CD4-positive, alpha-beta T cell treated with Interferon gamma for 1 hour (primary cell): ENCODE measurements around the gene ZSWIM8.

Experiments
- DNase-seq: peaks from one replicate; pipeline ENCODE4 v3.0.0-alpha.2; 2020

ZSWIM8 gene

DNA sequence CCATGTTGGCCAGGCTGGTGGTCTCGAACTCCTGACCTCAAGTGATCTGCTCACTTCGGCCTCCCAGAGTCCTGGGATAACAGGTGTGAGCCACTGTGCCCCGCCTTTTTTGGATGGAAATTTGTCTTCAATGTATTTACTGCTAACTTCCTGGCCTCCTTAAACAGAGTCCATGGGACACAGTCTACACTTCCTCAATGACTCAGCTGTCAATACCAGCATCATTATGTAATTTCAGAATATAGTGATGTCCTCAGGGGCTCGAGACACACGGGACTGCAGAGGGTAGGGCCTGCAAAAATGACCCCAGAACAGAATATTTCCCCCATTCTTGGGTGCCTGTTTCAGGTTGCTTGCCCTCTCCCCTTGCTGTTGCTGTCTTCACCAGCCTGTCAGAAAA lies 57.9 kb downstream of the ZSWIM8 start:
- no peak for DNase-seq

GRCh38 chr10:73847031-73847430 lies 61.6 kb downstream of the ZSWIM8 start:
- no peak for DNase-seq

GRCh38 chr10:73848821-73849489 lies 63.5 kb downstream of the ZSWIM8 start:
- peak; percentile 88 for DNase-seq

GRCh38 chr10:73850211-73850610 lies 64.8 kb downstream of the ZSWIM8 start:
- DNase-seq = no peak

DNA sequence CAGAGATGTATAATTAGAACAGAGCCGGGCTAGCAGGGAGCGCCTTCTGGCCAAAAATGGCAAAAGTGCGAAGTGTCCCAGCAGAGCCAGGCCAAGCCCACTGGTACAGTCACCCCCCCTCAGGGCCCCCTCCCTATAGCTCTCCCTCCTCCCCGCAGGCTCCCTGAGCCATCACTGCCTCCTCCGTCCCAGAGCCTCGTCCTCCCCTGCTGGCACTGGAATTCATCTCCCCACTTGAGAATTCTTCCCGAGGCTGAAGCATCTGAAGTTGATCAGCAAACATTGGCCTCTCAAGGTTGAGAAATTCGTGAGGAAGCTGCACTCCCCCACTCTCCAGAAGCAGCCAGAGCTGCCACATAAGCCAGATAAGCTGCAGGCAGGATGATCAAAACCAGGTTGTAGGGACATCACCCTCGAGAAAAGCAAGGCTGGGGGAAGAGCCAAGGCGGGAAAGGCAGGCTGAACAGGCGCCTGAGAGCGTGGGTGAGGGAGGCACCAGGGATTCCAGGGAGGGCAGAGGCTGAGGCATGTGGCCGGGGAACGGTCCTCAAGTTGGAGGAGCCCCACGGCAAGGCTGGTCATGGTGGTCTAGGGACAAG lies 65.6 kb downstream of the ZSWIM8 start:
- no peak for DNase-seq
